ENCODE results near the gene PTPRN2. TPM values are rescaled to one million over a fixed set of nuclear protein-coding genes. Genes with fewer than 3 reads are reported as not detected.

The PTPRN2 gene
- total and polyA plus RNA-seq, 2 donors (not counting 1 experiment from before 2014, with no cell fraction given): 0.54 to 1.2 TPM

- Histone ChIP-seq H2AFZ (ENCODE audit: low read length) (no peak overlapping the region), H3K9me3 (ENCODE audit: control insufficient read depth, insufficient read depth, low read depth, low read length) (peaks cover 2% of the 10 kb centered on the region)
Measured at GRCh38 chr7:157554393-157555238, 1033.0 kb downstream of the PTPRN2 start.

DNA sequence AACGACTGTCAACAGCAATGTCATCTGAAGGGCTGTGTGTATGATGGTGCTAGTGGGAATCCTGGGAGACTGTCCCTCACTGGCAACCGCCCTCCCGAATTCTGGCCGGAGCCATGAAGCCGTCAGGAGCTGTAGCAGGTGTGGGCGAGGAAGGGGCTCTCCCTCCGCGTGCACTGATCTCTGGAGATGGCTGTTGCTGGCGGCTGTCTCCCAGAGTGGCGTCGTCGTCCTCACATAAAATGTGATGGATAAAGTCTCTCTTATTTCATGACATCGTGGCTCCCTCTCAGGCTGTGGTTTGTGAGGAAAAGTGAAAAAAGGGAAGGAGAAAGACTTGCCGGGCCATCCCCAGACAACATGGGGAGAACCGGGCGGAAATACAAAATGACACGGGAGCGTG lies 1034.4 kb downstream of the PTPRN2 start:
- no peak overlapping the region for H3K4me2 ChIP-seq (ENCODE audit: extremely low read depth, insufficient read depth, low read length)
- no peak overlapping the region for H3K4me3 ChIP-seq (replicated peaks in 1 of 4; ENCODE audit: control extremely low read depth in 1 of 4, insufficient read depth in 1 of 4, low read depth in 3 of 4, low read length in 4 of 4)
- no peaks in the 10 kb centered on the region for H3K4me1 ChIP-seq (ENCODE audit: control insufficient read depth, extremely low read depth, insufficient read depth, low read length)
- H3K79me2 ChIP-seq (ENCODE audit: control insufficient read depth, insufficient read depth, low read length): no peaks in the 10 kb centered on the region
- H3K9me3 ChIP-seq (ENCODE audit: control insufficient read depth, insufficient read depth, low read depth, low read length): peaks cover 2% of the 10 kb centered on the region
- no peaks in the 10 kb centered on the region for H3K27me3 ChIP-seq (ENCODE audit: control insufficient read depth, insufficient read depth, low read length)
- no peaks in the 10 kb centered on the region for H4K20me1 ChIP-seq (ENCODE audit: control insufficient read depth, extremely low read depth, insufficient read depth, low read length)
- no peak for DNase-seq (ENCODE audit: low read depth in 2 of 2)
- no peak overlapping the region for H3K27ac ChIP-seq (ENCODE audit: insufficient read depth, low read length)
- TF ChIP-seq, protein P1, sequence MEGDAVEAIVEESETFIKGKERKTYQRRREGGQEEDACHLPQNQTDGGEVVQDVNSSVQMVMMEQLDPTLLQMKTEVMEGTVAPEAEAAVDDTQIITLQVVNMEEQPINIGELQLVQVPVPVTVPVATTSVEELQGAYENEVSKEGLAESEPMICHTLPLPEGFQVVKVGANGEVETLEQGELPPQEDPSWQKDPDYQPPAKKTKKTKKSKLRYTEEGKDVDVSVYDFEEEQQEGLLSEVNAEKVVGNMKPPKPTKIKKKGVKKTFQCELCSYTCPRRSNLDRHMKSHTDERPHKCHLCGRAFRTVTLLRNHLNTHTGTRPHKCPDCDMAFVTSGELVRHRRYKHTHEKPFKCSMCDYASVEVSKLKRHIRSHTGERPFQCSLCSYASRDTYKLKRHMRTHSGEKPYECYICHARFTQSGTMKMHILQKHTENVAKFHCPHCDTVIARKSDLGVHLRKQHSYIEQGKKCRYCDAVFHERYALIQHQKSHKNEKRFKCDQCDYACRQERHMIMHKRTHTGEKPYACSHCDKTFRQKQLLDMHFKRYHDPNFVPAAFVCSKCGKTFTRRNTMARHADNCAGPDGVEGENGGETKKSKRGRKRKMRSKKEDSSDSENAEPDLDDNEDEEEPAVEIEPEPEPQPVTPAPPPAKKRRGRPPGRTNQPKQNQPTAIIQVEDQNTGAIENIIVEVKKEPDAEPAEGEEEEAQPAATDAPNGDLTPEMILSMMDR (conservative IDR thresholded peaks at IDR 0.05 in 1 of 2, IDR thresholded peaks at IDR 0.05 in 1 of 2; ENCODE audit: low read depth in 1 of 2, low read length in 2 of 2): no peak
- TF ChIP-seq EZH2 (IDR thresholded peaks at IDR 0.05; ENCODE audit: low read length, missing control alignments): no peak
- no peaks in the 10 kb centered on the region for H3K36me3 ChIP-seq (ENCODE audit: control insufficient read depth, insufficient read depth, low read length)
- H2AFZ ChIP-seq (ENCODE audit: low read length): no peak overlapping the region
- H3K9ac ChIP-seq (ENCODE audit: insufficient read depth, low read length): no peak overlapping the region

More at GRCh38 chr7:157554393-157555238, 1033.0 kb downstream of the PTPRN2 start:
- no peak overlapping the region for H3K27ac ChIP-seq (ENCODE audit: insufficient read depth, low read length)
- H3K36me3 ChIP-seq (ENCODE audit: control insufficient read depth, insufficient read depth, low read length): no peaks in the 10 kb centered on the region
- H3K4me2 ChIP-seq (ENCODE audit: extremely low read depth, insufficient read depth, low read length): no peak overlapping the region
- H3K9ac ChIP-seq (ENCODE audit: insufficient read depth, low read length): no peak overlapping the region
- no peaks in the 10 kb centered on the region for H3K79me2 ChIP-seq (ENCODE audit: control insufficient read depth, insufficient read depth, low read length)
- H3K27me3 ChIP-seq (ENCODE audit: control insufficient read depth, insufficient read depth, low read length): no peaks in the 10 kb centered on the region
- no peak for DNase-seq (ENCODE audit: low read depth in 2 of 2)
- TF ChIP-seq, protein P1 (conservative IDR thresholded peaks at IDR 0.05 in 1 of 2, IDR thresholded peaks at IDR 0.05 in 1 of 2; ENCODE audit: low read depth in 1 of 2, low read length in 2 of 2): no peak
- TF ChIP-seq EZH2 (IDR thresholded peaks at IDR 0.05; ENCODE audit: low read length, missing control alignments): no peak
- no peaks in the 10 kb centered on the region for H4K20me1 ChIP-seq (ENCODE audit: control insufficient read depth, extremely low read depth, insufficient read depth, low read length)
- no peaks in the 10 kb centered on the region for H3K4me1 ChIP-seq (ENCODE audit: control insufficient read depth, extremely low read depth, insufficient read depth, low read length)
- H3K4me3 ChIP-seq (replicated peaks in 1 of 4; ENCODE audit: control extremely low read depth in 1 of 4, insufficient read depth in 1 of 4, low read depth in 3 of 4, low read length in 4 of 4): no peak overlapping the region

GRCh38 chr7:157552295-157552993 lies 1035.2 kb downstream of the PTPRN2 start:
- H3K4me3 ChIP-seq (replicated peaks in 1 of 4; ENCODE audit: control extremely low read depth in 1 of 4, insufficient read depth in 1 of 4, low read depth in 3 of 4, low read length in 4 of 4): no peak overlapping the region
- peaks cover 2% of the 10 kb centered on the region for H3K9me3 ChIP-seq (ENCODE audit: control insufficient read depth, insufficient read depth, low read depth, low read length)
- H3K4me1 ChIP-seq (ENCODE audit: control insufficient read depth, extremely low read depth, insufficient read depth, low read length): no peaks in the 10 kb centered on the region
- no peak for TF ChIP-seq EZH2 (IDR thresholded peaks at IDR 0.05; ENCODE audit: low read length, missing control alignments)
- TF ChIP-seq, protein P1 (conservative IDR thresholded peaks at IDR 0.05 in 1 of 2, IDR thresholded peaks at IDR 0.05 in 1 of 2; ENCODE audit: low read depth in 1 of 2, low read length in 2 of 2): no peak
- no peak overlapping the region for H2AFZ ChIP-seq (ENCODE audit: low read length)
- H3K27ac ChIP-seq (ENCODE audit: insufficient read depth, low read length): no peak overlapping the region
- no peak overlapping the region for H3K4me2 ChIP-seq (ENCODE audit: extremely low read depth, insufficient read depth, low read length)
- no peaks in the 10 kb centered on the region for H4K20me1 ChIP-seq (ENCODE audit: control insufficient read depth, extremely low read depth, insufficient read depth, low read length)
- no peak overlapping the region for H3K9ac ChIP-seq (ENCODE audit: insufficient read depth, low read length)
- H3K27me3 ChIP-seq (ENCODE audit: control insufficient read depth, insufficient read depth, low read length): no peaks in the 10 kb centered on the region
- no peak for DNase-seq (ENCODE audit: low read depth in 2 of 2)
- no peaks in the 10 kb centered on the region for H3K79me2 ChIP-seq (ENCODE audit: control insufficient read depth, insufficient read depth, low read length)
- no peaks in the 10 kb centered on the region for H3K36me3 ChIP-seq (ENCODE audit: control insufficient read depth, insufficient read depth, low read length)

Measured in fibroblast of lung (primary cell).